Activated T-cell treated with anti-CD3 and anti-CD28 coated beads, Interleukin-2, amount 50 U/mL, for 1 hour (primary cell): ENCODE results near the gene PTPN14.

Experiments
- DNase-seq: peaks from one replicate; pipeline ENCODE4 v3.0.0-alpha.2; 2020

PTPN14 gene

GRCh38 chr1:214567481-214567980, 16.1 kb upstream of the PTPN14 start:
- no peak for DNase-seq

- DNase-seq, result no peak
Measured at GRCh38 chr1:214566158-214567104, 15.0 kb upstream of the PTPN14 start.

- no peak for DNase-seq
Measured at GRCh38 chr1:214565310-214565709, 13.9 kb upstream of the PTPN14 start.

GRCh38 chr1:214563881-214564280, 12.5 kb upstream of the PTPN14 start:
- DNase-seq, result no peak

GRCh38 chr1:214557952-214558735, 6.7 kb upstream of the PTPN14 start:
- DNase-seq, result no peak

- DNase-seq, result no peak
Measured at GRCh38 chr1:214553142-214553710, 1.8 kb upstream of the PTPN14 start.

GRCh38 chr1:214552174-214552608, 789 bp upstream of the PTPN14 start:
- no peak for DNase-seq

GRCh38 chr1:214550857-214551435, 456 bp downstream of the PTPN14 start:
- DNase-seq, result no peak

GRCh38 chr1:214550013-214550856, 1.2 kb downstream of the PTPN14 start:
- no peak for DNase-seq

- DNase-seq, result no peak
Measured at GRCh38 chr1:214549604-214550003, 1.8 kb downstream of the PTPN14 start.

- DNase-seq, result no peak
Measured at GRCh38 chr1:214548988-214549387, 2.4 kb downstream of the PTPN14 start.

- DNase-seq, result no peak
Measured at GRCh38 chr1:214548271-214548670, 3.1 kb downstream of the PTPN14 start.

GRCh38 chr1:214547747-214548146, 3.7 kb downstream of the PTPN14 start:
- DNase-seq, result no peak

GRCh38 chr1:214546886-214547641, 4.3 kb downstream of the PTPN14 start:
- DNase-seq, result no peak

- DNase-seq, result no peak
Measured at GRCh38 chr1:214546084-214546483, 5.3 kb downstream of the PTPN14 start.

GRCh38 chr1:214545293-214545692, 6.1 kb downstream of the PTPN14 start:
- no peak for DNase-seq

GRCh38 chr1:214544791-214545190, 6.6 kb downstream of the PTPN14 start:
- DNase-seq, result no peak

GRCh38 chr1:214542275-214543199, 8.9 kb downstream of the PTPN14 start:
- DNase-seq, result no peak

- DNase-seq, result no peak
Measured at GRCh38 chr1:214541693-214542092, 9.7 kb downstream of the PTPN14 start.

- DNase-seq, result no peak
Measured at GRCh38 chr1:214541206-214541605, 10.2 kb downstream of the PTPN14 start.
